SK-N-SH treated with all-trans-retinoic acid at 6 μM for 48 hours (cell line): ENCODE measurements around the gene GPRIN1.

Source experiments
- ATAC-seq: fragments of 200-7000 bp; cut with Tn5 transposase; 3 replicates; pipeline ENCODE4 v1.9.1; 2020; ENCODE audit warnings: mild to moderate bottlenecking, moderate library complexity
- ARNTL ChIP-seq: fragments of 450-650 bp; formaldehyde crosslinking; IDR thresholded peaks from 2 replicates; pipeline ENCODE4 v1.5.0; 2020; ENCODE audit warnings: low read depth, mild to moderate bottlenecking, moderate library complexity, borderline replicate concordance
- BACH2 ChIP-seq: fragments of 250-450 bp; sonication (Bioruptor Pico); IDR thresholded peaks from 2 replicates; pipeline ENCODE4 v1.9.0; 2021; ENCODE audit warnings: mild to moderate bottlenecking, borderline replicate concordance
- CSDC2 ChIP-seq: fragments of 250-450 bp; sonication (Bioruptor Pico); IDR thresholded peaks from 2 replicates; pipeline ENCODE4 v1.5.0; 2020; ENCODE audit warnings: mild to moderate bottlenecking, moderate library complexity
- ESRRG ChIP-seq: fragments of 250-450 bp; sonication (Bioruptor Pico); IDR thresholded peaks from 2 replicates; pipeline ENCODE4 v1.6.1; 2021; ENCODE audit warnings: mild to moderate bottlenecking
- GLIS3 ChIP-seq: fragments of 250-450 bp; sonication (Bioruptor Pico); IDR thresholded peaks from 2 replicates; pipeline ENCODE4 v1.5.0; 2020; ENCODE audit warnings: mild to moderate bottlenecking, moderate library complexity
- OSR1 ChIP-seq: fragments of 250-450 bp; sonication (Bioruptor Pico); IDR thresholded peaks from 2 replicates; pipeline ENCODE4 v1.8.0; 2022; ENCODE audit warnings: moderate library complexity, mild to moderate bottlenecking, inconsistent platforms
- PPARA ChIP-seq: fragments of 250-450 bp; sonication (Bioruptor Pico); IDR thresholded peaks from 2 replicates; pipeline ENCODE4 v1.5.0; 2020; ENCODE audit warnings: mild to moderate bottlenecking, borderline replicate concordance
- RARB ChIP-seq: fragments of 250-450 bp; sonication (Bioruptor Pico); IDR thresholded peaks from 2 replicates; pipeline ENCODE4 v1.8.0; 2021; ENCODE audit warnings: mild to moderate bottlenecking, moderate library complexity
- SNAI2 ChIP-seq: fragments of 250-450 bp; sonication (Bioruptor Pico); IDR thresholded peaks from 2 replicates; pipeline ENCODE4 v1.5.0; 2020; ENCODE audit warnings: mild to moderate bottlenecking, moderate library complexity
- TCF4 ChIP-seq: fragments of 250-450 bp; sonication (Bioruptor Pico); IDR thresholded peaks from 2 replicates; pipeline ENCODE4 v1.8.0; 2021; ENCODE audit warnings: mild to moderate bottlenecking, moderate library complexity, borderline replicate concordance
- TOX ChIP-seq: fragments of 250-450 bp; sonication (Bioruptor Pico); IDR thresholded peaks from 2 replicates; pipeline ENCODE4 v1.8.0; 2021; ENCODE audit warnings: mild to moderate bottlenecking, moderate library complexity, borderline replicate concordance
- ZC3H10 ChIP-seq: fragments of 250-450 bp; sonication (Bioruptor Pico); IDR thresholded peaks from 2 replicates; pipeline ENCODE4 v1.5.1; 2021; ENCODE audit warnings: mild to moderate bottlenecking, moderate library complexity
- ZFP3 ChIP-seq: fragments of 250-450 bp; sonication (Bioruptor Pico); IDR thresholded peaks from 2 replicates; pipeline ENCODE4 v1.5.0; 2020; ENCODE audit warnings: mild to moderate bottlenecking, moderate library complexity
- ZFP30 ChIP-seq: fragments of 450-650 bp; formaldehyde crosslinking; IDR thresholded peaks from 2 replicates; pipeline ENCODE4 v1.5.0; 2022; ENCODE audit warnings: mild to moderate bottlenecking, moderate library complexity
- ZNF8 ChIP-seq: fragments of 450-650 bp; formaldehyde crosslinking; IDR thresholded peaks from 2 replicates; pipeline ENCODE4 v1.5.0; 2020; ENCODE audit warnings: mild to moderate bottlenecking, moderate library complexity
- TF ChIP-seq, protein P1 (sequence below): fragments of 250-450 bp; sonication (Bioruptor Pico); IDR thresholded peaks from 2 replicates; pipeline ENCODE4 v1.5.0; 2020; ENCODE audit warnings: mild to moderate bottlenecking, moderate library complexity
- TF ChIP-seq, protein P2 (sequence below): fragments of 250-450 bp; sonication (Bioruptor Pico); IDR thresholded peaks from 2 replicates; pipeline ENCODE4 v1.5.1; 2021; ENCODE audit warnings: mild to moderate bottlenecking, moderate library complexity
- TF ChIP-seq, protein P3 (sequence below): fragments of 250-450 bp; sonication (Bioruptor Pico); IDR thresholded peaks from 2 replicates; pipeline ENCODE4 v1.8.0; 2021; ENCODE audit warnings: low read depth, mild to moderate bottlenecking, moderate library complexity, borderline replicate concordance
- TF ChIP-seq, protein P4 (sequence below): fragments of 250-450 bp; sonication (Bioruptor Pico); IDR thresholded peaks from 2 replicates; pipeline ENCODE4 v1.8.0; 2020; ENCODE audit warnings: mild to moderate bottlenecking, moderate library complexity, borderline replicate concordance

Gene GPRIN1

DNA sequence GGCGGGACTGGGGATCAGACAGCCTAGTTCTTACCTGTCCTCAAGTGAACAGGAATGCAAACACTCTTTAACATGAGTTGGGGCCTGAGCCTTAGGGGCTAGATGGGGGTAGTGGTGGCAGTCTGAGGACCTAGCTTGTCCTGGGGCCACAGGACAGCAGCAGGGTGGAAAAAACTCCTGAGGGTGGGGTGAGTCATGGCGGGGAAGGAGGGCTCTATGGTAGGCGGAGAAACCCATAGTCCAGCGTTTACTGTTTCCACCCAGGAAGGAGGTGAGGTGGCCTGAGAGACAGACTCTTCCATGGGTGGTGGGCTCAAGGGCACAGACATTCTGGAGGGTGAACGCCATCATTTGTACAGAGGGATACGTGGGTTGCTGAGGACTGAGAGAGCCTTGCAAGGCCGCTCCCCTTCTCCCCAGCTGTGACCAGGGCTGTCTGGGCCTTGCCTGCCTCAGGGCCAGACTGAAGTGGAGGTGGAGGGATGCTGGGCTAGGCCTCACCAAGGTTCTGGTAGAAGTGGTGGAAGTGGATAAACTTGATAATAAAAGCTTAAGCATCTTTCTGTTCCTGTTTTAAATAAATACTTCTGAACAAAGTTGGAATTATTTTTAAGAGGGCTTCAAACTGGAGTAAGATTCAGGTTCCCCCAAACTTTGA is 36.2 kb upstream of the GPRIN1 start:
- no peak for ATAC-seq

DNA sequence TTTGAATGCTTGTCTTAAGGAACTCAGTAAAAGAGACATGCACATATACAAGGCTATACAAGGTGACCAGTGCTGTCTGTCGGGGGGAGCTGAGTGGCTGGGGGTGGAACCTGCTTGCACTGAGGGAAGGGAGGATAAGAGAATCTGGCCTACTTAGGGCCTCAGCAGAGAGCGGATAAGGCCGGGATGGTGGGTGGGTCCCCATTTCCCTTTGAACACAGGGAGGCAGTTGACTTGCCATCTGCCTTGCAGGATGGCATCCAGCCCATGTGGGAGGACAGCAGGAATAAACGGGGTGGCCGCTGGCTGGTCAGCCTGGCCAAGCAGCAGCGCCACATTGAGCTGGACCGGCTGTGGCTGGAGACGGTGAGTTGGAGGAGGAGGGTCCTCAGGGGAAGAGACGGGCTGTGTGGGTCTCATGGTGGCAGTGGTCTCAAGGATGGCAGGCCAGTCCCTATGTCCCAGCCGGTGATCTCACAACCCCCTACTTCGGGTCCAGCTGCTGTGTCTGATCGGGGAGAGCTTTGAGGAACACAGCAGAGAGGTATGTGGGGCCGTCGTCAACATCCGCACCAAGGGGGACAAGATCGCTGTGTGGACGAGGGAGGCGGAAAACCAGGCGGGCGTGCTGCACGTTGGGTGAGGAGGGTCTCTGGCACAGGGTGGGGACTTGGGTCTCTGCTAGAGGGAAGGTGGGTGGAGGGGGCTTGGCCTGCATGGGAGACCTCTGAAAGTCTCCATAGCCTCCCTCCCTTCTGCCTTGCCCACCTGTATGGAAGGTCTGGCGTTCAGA is 35.1 kb upstream of the GPRIN1 start:
- no peak for ATAC-seq

More for the DNA sequence above, 36.2 kb upstream of the GPRIN1 start:
- TF ChIP-seq, protein P1, sequence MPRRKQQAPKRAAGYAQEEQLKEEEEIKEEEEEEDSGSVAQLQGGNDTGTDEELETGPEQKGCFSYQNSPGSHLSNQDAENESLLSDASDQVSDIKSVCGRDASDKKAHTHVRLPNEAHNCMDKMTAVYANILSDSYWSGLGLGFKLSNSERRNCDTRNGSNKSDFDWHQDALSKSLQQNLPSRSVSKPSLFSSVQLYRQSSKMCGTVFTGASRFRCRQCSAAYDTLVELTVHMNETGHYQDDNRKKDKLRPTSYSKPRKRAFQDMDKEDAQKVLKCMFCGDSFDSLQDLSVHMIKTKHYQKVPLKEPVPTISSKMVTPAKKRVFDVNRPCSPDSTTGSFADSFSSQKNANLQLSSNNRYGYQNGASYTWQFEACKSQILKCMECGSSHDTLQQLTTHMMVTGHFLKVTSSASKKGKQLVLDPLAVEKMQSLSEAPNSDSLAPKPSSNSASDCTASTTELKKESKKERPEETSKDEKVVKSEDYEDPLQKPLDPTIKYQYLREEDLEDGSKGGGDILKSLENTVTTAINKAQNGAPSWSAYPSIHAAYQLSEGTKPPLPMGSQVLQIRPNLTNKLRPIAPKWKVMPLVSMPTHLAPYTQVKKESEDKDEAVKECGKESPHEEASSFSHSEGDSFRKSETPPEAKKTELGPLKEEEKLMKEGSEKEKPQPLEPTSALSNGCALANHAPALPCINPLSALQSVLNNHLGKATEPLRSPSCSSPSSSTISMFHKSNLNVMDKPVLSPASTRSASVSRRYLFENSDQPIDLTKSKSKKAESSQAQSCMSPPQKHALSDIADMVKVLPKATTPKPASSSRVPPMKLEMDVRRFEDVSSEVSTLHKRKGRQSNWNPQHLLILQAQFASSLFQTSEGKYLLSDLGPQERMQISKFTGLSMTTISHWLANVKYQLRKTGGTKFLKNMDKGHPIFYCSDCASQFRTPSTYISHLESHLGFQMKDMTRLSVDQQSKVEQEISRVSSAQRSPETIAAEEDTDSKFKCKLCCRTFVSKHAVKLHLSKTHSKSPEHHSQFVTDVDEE (CRISPR knock-in tag) = no peak

DNA sequence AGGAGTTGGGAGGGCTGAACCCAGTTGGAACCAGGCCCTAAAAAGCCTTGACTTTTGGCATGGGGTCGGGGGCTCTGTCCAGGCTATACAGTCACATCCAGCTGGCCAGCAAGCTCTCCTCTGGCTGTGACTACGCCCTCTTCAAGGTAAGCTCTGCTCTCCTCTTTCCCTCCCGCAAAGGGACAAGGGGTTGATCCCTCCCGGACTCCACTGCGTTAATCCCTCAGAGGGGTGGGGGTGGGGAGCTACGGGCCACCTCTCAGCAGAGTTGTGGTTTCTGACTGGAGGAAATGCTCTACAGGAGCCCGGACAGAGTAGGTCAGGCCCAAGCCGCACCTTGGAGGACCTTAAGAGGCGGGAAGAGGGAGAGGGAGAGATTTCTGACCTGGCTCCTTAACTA is 34.3 kb upstream of the GPRIN1 start:
- TF ChIP-seq, protein P2, sequence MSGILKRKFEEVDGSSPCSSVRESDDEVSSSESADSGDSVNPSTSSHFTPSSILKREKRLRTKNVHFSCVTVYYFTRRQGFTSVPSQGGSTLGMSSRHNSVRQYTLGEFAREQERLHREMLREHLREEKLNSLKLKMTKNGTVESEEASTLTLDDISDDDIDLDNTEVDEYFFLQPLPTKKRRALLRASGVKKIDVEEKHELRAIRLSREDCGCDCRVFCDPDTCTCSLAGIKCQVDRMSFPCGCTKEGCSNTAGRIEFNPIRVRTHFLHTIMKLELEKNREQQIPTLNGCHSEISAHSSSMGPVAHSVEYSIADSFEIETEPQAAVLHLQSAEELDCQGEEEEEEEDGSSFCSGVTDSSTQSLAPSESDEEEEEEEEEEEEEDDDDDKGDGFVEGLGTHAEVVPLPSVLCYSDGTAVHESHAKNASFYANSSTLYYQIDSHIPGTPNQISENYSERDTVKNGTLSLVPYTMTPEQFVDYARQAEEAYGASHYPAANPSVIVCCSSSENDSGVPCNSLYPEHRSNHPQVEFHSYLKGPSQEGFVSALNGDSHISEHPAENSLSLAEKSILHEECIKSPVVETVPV (CRISPR knock-in tag) = no peak
- TF ChIP-seq GLIS3 (CRISPR knock-in tag) = no peak
- TF ChIP-seq BACH2 (CRISPR knock-in tag) = no peak
- TF ChIP-seq, protein P1 (CRISPR knock-in tag) = no peak
- no peak for TF ChIP-seq OSR1
- TF ChIP-seq, protein P3, sequence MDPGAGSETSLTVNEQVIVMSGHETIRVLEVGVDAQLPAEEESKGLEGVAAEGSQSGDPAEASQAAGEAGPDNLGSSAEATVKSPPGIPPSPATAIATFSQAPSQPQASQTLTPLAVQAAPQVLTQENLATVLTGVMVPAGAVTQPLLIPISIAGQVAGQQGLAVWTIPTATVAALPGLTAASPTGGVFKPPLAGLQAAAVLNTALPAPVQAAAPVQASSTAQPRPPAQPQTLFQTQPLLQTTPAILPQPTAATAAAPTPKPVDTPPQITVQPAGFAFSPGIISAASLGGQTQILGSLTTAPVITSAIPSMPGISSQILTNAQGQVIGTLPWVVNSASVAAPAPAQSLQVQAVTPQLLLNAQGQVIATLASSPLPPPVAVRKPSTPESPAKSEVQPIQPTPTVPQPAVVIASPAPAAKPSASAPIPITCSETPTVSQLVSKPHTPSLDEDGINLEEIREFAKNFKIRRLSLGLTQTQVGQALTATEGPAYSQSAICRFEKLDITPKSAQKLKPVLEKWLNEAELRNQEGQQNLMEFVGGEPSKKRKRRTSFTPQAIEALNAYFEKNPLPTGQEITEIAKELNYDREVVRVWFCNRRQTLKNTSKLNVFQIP = no peak
- TF ChIP-seq ZFP3 (CRISPR knock-in tag) = no peak
- no peak for TF ChIP-seq ZNF8 (CRISPR knock-in tag)
- ATAC-seq = no peak

More for the DNA sequence above, 35.1 kb upstream of the GPRIN1 start:
- TF ChIP-seq PPARA = no peak
- TF ChIP-seq CSDC2 (CRISPR knock-in tag) = no peak

DNA sequence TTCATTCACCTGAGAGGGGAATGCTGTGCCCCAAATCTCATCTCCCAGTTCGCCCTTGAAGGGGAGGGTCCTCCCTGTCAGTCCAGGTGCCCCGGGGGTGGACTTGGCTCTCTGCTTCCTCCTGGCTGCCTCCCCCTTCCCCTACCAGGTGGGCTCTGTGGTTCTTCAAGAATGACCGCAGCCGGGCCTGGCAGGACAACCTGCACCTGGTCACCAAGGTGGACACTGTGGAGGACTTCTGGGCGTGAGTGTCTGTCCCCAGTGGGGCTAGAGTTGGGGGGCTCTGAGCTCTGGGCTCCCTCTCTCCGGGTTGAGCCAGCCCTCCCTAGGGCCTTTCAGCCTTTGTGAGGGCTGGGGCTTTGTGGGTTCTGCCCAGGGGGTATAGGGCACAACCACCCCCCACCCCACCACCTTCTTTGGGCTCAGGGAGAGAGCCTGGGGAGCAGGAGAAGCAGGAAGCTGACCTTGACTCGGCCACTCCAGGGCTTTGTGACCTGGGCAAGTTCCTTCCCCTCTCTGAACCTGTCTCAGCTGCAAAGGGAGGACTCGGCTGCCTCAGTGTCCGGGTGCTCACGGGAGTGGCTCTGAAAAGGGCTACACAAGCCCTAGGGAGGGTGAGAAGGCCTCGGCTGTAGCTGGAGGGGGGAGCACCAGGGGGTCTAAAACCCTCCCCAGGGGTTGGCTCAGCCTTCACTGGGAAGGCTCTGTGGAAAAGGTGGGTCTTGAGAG is 33.7 kb upstream of the GPRIN1 start:
- ATAC-seq = no peak
- TF ChIP-seq SNAI2 (CRISPR knock-in tag) = no peak
- no peak for TF ChIP-seq ESRRG (CRISPR knock-in tag)
- TF ChIP-seq, protein P1 (CRISPR knock-in tag) = no peak
- TF ChIP-seq, protein P4, sequence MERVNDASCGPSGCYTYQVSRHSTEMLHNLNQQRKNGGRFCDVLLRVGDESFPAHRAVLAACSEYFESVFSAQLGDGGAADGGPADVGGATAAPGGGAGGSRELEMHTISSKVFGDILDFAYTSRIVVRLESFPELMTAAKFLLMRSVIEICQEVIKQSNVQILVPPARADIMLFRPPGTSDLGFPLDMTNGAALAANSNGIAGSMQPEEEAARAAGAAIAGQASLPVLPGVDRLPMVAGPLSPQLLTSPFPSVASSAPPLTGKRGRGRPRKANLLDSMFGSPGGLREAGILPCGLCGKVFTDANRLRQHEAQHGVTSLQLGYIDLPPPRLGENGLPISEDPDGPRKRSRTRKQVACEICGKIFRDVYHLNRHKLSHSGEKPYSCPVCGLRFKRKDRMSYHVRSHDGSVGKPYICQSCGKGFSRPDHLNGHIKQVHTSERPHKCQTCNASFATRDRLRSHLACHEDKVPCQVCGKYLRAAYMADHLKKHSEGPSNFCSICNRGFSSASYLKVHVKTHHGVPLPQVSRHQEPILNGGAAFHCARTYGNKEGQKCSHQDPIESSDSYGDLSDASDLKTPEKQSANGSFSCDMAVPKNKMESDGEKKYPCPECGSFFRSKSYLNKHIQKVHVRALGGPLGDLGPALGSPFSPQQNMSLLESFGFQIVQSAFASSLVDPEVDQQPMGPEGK (CRISPR knock-in tag) = no peak
- TF ChIP-seq ZC3H10 (CRISPR knock-in tag) = no peak
- TF ChIP-seq ZFP30 (CRISPR knock-in tag) = no peak
- no peak for TF ChIP-seq RARB (CRISPR knock-in tag)
- TF ChIP-seq TOX (CRISPR knock-in tag) = no peak
- TF ChIP-seq ZNF8 (CRISPR knock-in tag) = no peak
- no peak for TF ChIP-seq ARNTL
- no peak for TF ChIP-seq TCF4 (CRISPR knock-in tag)
